Measurements from ENCODE around the gene PTPRN2.
"Not testable (repeated sequence)": the region's sequence is repeated elsewhere in the genome, so short reads cannot be mapped to it uniquely, and the experiment has no call there.

Gene PTPRN2

DNA sequence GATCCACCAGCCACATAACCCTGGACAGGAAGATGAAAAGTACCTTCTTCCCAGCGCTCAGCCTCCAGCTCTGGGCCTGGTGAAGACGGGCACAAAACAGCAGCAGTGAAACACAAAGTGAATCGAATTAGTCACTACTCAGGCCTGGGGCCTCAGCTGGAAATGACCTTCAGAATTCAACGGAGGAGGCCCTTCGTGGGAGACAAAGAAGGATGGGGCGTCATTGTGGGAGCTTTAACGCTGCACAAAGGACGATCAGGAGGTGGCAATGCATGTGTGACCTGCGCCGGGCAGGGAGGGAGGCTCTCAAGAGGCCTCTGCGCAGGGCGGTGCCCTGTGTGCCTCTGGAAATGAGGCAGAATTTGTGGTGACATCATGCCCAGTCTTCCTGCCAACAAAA is 1089.0 kb downstream of the PTPRN2 start:
- FAIRE-seq = no peak

DNA sequence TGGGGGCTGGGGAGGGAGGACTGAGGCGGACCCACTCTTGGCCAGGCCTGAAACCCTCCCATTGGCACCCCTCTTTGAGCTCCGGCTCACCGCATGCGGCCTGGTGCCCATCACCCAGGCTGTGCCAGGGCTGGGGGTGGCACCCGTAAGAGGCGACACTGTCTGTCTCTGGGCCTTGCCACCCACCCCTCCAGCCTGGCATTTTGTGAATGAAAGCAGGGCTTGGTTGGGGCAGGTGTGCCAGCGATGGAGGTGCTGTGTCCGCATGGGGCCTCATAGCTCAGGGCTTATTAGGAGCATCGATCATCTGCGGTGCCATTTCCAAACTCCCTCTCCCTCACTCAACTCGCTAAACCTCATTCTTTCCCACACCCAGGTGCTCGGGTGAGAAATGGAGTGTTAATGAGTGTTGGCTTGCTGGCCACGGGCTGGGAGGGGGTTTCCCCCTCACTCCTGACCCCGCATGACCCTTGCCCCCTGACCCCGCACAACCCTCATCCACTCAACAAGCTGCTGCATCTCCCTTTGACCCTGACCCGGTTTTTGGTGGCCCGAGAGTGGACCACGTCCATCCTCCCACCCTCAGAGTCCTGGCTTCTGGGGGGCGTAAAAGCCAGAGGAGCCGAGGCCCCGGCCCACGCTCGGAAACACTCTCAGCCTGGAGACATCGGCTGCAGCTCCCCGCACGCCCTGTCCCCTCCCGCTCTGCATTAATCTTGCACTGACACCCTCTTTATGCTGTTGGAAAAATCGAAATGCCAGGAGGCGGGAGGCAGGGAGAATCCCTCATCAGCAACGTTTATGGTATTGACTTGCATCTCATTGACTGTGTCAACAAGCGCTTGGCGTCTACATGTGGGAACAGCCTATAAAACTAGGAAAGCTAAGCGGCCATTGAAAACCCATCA is 1089.6 kb downstream of the PTPRN2 start:
- DNase-seq (ENCODE audit: low spot score) (no peak), FAIRE-seq (no peak)

More for the DNA sequence above, 1089.0 kb downstream of the PTPRN2 start:
- DNase-seq (ENCODE audit: low spot score) = no peak

DNA sequence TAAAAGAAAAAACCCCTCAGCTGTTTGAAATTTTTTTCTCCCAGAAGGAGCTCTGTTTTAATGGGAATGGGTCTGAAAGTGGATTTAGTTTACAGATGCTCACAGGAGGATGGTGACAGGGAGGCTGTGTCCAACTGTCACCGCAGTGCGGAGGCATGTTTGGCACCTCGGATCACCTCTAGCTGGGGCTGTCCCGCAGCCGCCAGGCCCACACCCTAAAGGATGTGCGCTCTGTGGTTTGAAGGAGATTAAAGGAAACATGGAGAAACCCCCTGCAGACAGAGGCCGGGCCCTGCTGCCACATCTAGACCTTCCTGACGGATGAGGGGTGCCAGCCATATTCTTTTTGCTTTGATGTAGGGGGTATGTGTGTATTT is 1090.3 kb downstream of the PTPRN2 start:
- no peak for FAIRE-seq
- no peak for DNase-seq (ENCODE audit: low spot score)

DNA sequence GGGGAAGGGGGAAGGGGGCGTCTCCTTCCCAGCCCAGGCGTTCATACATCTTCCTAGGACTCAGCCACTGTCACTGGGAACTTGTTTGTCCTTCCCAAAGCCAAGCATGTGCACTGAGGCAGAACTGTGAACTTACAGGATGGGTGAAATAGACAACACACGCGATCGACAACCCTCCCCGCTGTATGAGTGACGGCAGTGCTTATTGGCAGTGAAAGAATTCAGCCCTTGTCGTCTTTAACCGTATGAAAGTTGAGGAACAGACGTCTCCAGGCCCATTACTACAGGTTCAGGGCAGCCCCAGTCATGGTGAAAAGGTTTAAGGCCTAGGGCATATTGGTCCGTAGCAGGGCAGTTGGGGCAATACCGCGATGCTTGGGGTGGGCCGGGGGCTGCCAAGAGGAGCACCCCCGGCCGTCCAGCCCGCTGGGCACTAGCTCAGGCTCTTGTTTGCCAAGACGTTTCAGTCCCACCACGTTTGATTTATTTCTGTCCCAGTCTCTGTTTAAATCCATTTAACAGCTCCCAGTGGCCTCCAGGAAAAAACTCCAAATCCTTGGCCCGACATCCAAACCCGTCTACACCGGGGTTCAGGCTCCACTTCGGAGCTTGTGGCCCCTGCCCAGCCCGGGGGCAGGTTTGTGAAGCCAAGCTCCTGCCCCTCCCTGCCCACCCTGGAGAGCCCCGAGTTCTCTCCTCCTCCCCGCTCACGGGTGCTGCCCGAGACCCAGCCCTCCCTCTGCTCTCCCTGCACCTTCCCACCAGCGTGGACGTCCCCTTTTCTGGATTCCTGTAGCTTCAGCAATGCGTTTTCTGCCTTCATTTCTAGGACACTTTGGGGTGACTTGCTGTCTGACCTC is 1091.0 kb downstream of the PTPRN2 start:
- DNase-seq (ENCODE audit: low spot score) = no peak
- no peak for FAIRE-seq

DNA sequence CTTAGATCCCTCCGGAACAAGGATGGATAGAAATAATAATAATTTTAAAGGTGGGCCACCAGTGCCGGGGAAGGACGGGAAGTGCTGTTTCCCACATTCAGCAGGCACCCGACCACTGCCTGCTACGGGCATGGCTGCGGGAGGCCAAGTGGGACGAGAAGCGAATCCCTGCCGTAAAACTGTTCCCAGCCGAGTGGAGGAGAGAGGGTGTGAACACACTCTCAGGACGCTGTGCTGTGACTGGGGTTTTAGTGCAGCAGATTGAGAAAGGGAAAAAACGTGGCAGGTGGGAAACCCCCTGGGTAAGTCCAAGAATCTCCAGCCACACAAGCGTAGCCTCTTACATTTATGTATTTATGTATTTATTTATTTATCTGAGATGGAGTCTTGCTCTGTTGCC is 1092.0 kb downstream of the PTPRN2 start:
- FAIRE-seq (no peak), DNase-seq (ENCODE audit: low spot score) (no peak)

DNA sequence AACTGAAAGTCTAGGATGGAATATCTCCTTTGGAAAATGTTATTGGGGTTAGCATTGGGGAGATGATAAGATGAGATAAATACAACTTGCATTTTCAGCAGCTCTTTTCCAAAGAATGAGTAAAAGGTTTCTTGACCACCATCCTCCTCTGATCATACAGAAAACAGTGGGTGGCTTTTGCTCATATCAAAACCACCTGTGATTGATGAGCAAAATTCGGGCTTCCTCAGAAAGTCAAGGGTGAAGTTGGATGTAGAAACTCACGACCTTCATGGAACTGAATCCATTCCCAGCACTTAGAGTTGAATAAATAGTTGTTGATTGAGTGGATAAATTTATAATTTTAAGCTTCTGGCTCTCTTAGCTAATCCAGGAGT is 1092.5 kb downstream of the PTPRN2 start:
- DNase-seq (ENCODE audit: low spot score) (no peak), FAIRE-seq (no peak)

DNA sequence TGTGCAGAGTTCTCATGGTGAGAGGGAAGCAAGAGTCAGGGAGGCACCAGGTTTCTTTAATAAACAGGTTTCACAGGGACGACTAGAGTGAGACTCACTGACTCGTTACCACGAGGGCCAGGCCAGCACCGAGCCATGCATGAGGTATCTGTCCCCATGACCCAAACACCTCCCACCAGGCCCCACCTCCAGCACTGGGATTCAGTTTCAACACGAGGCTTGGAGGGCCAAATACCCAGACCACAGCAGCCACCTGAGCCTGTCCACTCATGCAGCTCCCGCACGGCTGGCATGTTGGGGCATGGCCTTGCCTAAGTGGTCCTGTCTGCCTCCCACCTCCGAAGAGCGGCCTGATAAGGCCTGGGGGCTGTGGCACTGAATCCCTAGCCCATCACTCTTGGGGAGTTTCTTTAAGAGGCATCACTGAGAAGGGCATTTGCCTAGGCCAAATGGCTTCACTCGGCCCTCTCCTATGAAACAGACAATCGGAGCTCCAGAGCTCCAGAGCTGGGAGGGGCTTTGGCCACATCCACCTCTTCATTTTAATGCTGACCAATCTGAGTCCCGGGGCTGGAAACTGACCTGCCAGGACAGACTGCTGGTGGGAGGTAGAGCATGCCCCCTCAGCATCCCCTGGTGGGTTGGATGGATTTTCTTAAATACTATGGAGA is 1093.0 kb downstream of the PTPRN2 start:
- DNase-seq (ENCODE audit: low spot score) = no peak
- no peak for FAIRE-seq

DNA sequence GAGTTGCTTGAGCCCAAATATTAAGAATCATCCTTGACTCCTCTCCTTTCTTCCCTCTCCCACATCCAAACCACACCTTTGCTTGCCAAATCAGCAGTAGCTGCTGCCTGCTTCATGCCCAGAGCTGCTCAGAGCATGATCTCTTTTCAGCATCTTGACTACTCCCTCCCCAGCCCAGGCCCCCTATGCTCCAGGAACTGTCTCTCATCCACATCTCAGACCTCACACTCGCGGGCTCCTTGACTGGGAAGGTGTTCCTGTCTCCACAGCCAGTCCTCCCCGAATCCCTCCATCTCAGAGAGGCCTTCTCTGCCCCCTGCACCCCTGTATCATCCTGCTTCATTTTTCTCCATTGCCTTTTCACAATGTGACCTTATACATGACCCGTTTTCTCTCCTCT is 1093.8 kb downstream of the PTPRN2 start:
- DNase-seq (ENCODE audit: low spot score) (no peak), FAIRE-seq (no peak)

DNA sequence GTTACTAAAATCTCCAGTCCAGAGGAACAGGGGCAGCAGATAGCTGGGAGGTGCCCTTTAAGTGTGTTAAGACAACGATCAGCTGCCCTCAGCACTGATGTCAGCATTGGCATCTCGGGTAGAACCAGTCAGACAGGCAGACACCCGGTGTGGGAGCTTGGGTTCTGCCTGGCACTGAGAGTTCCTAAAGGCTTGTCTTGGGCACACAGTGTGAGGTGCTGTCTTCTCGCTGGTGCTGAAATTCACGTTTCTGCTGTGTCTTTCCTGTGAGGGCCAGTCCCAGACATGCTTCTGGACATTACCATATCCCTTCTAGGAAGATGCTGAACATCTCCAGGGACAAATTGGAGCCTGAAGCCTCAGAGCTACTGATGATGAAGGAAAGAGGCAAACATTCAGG is 1094.6 kb downstream of the PTPRN2 start:
- DNase-seq (ENCODE audit: low spot score) (no peak), FAIRE-seq (no peak)

DNA sequence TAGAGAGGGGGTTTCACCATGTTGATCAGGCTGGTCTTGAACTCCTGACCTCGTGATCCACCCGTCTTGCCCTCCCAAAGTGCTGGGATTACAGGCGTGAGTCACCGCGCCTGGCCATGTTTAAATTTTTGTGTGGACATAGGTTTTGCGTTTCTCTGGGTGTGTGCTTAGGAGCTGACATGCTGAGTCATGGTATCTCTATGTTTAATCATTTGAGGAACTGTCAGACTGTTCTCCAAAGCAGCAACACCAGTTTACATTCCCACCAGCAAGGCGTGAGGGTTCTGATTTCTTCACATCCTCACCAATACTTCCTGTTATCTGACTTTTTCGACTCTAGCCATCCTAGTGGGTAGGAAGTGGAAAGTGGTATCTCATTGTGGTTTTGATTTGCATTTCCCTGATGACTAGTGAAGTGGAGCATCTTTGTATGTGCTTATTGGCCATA is 1097.1 kb downstream of the PTPRN2 start:
- peak; percentile 42 for DNase-seq (ENCODE audit: low spot score)
- no peak for FAIRE-seq

DNA sequence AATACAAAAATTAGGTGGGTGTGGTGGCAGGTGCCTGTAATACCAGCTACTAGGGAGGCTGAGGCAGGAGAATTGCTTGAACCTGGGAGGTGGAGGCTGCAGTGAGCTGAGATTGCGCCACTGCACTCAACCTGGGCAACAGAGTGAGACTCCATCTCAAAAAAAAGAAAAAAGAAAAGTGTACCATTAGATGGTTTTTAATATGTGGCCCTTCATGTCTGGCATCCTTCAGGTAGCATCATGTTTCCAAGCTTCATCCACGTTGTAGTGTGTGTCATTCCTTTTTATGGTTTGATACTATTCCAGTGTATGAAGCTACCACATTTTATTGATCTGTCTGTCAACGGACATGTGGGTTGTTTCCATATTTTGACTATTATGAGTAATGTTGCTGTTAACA is 1097.8 kb downstream of the PTPRN2 start:
- not testable (repeated sequence) for DNase-seq (ENCODE audit: low spot score); FAIRE-seq
